IPS-15b (cell line): ENCODE measurements around the gene AZGP1.
"Not testable (repeated sequence)": the region's sequence is repeated elsewhere in the genome, so short reads cannot be mapped to it uniquely, and the experiment has no call there.

Source experiments
- H3K27me3 ChIP-seq: one replicate; pipeline ENCODE4 v1.6.1; 2013; ENCODE audit warnings: low read length; ENCODE audit not compliant: control insufficient read depth, insufficient read depth
- H3K36me3 ChIP-seq: one replicate; pipeline ENCODE4 v1.6.1; 2013; ENCODE audit warnings: low read length; ENCODE audit not compliant: control insufficient read depth, insufficient read depth
- H3K4me1 ChIP-seq: one replicate; pipeline ENCODE4 v1.6.1; 2013; ENCODE audit warnings: mild to moderate bottlenecking, low read length; ENCODE audit not compliant: control insufficient read depth, insufficient read depth
- H3K4me3 ChIP-seq: one replicate; pipeline ENCODE4 v1.5.1; 2013; ENCODE audit warnings: low read depth, low read length
- H3K9ac ChIP-seq: one replicate; pipeline ENCODE4 v1.6.1; 2013; ENCODE audit warnings: low read depth, mild to moderate bottlenecking, low read length
- H3K9me3 ChIP-seq: one replicate; pipeline ENCODE4 v1.6.1; 2013; ENCODE audit warnings: mild to moderate bottlenecking, low read length; ENCODE audit not compliant: control insufficient read depth, insufficient read depth

AZGP1 gene

DNA sequence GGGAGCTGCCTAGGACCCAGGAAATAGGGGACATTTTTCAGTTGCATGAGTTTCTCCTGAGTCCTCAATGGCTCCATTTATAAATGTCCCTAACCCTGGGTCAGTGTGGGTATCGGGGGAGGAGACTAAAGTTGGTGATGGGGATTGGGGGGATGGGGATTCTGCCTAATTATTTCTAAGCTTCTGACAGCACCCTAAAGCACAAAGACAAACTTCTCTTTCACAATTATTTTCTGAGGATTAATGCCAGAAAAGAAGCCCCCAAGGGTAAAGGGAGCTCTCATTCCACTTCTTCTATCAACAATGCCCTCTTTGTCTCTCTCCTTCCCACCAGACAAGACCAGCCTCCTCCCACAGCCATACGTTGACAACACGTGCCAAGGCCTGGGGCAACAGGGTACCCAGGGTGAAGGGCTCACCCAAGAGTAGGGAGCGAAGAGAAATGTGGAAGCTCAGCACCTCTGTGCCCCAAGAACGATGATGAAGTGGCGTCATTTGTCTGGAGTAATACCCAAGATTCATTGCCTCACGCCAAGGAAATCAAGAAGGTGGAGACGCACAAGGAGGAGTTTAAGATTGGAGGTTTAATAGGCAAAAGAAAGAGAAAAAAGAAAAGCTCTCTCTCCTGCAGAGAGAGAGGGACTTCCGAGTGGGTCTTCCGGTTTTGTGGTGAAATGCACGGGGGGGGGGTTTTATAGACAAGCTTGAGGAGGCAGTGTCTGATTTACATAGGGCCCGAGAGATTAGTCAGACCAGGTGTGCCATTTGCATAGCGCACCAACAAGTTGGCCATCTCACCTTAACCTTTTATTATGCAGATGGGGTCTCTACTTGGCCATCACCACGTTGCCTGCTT is 32.0 kb downstream of the AZGP1 start:
- Histone ChIP-seq H3K9ac (peak overlapping the region; percentile 55), H3K27me3 (no peaks in the 10 kb centered on the region), H3K4me3 (peak overlapping the region; percentile 42), H3K9me3 (peaks cover 4% of the 10 kb centered on the region), H3K36me3 (no peaks in the 10 kb centered on the region), H3K4me1 (peaks cover 16% of the 10 kb centered on the region)

DNA sequence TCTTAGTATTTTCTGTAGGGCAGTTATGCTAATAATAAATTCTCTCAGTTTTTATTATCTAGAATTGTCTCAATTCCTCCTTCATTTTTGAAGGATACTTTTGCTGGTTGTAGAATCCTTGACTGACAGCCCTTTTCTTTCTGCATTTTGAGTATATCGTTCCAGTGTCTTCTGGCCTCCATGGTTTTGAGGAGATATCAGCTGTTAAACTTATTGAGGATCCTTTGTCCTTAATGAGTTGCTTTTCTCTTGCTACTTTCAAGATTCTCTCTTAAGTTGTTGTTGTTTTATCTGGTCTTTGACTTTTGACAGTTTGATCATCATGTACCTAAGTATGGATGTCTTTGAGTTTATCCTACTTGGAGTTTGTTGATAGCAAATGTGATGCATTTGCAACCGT is 37.5 kb downstream of the AZGP1 start:
- Histone ChIP-seq H3K4me1 (peaks cover 4% of the 10 kb centered on the region), H3K4me3 (no peak overlapping the region), H3K9ac (no peak overlapping the region), H3K9me3 (peaks cover 8% of the 10 kb centered on the region), H3K36me3 (no peaks in the 10 kb centered on the region), H3K27me3 (no peaks in the 10 kb centered on the region)

DNA sequence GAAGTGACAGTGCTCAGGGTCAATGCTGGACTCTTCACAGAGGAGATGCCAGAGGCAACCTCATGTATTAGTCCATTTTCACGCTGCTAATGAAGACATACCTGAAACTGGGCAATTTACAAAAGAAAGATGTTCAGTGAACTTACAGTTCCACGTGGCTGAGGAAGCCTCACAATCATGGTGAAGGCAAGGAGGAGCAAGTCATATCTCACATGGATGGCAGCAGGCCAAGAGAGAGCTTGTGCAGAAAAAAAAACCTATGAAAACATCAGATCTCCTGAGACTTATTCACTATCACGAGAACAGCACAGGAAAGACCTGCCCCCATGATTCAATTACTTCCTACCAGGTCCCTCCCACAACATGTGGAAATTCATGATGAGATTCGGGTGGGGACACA is 40.8 kb downstream of the AZGP1 start:
- not testable (repeated sequence) for H3K4me1 ChIP-seq, H3K27me3 ChIP-seq, H3K9me3 ChIP-seq, H3K4me3 ChIP-seq, H3K9ac ChIP-seq, H3K36me3 ChIP-seq

GRCh38 chr7:99930376-99930775 is 45.5 kb downstream of the AZGP1 start:
- peaks cover 3% of the 10 kb centered on the region for H3K4me1 ChIP-seq
- no peaks in the 10 kb centered on the region for H3K36me3 ChIP-seq
- no peak overlapping the region for H3K9ac ChIP-seq
- peaks cover 2% of the 10 kb centered on the region for H3K27me3 ChIP-seq
- H3K9me3 ChIP-seq = no peaks in the 10 kb centered on the region
- no peak overlapping the region for H3K4me3 ChIP-seq

DNA sequence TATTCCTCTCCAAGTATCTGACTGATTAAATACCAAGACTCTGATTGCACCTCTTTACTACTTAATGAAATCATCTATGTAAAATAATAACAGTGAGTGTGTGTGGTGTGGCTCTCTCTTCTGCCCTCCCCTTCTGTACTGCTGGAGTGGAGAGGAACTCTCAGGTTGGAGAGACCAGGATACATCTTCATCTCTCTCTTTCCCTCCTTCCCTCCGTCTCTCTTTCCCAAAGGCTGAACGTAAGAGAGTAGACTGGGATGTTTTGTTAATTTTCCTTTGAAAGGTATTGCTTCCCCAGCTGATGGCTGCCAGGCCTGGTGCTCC is 46.1 kb downstream of the AZGP1 start:
- Histone ChIP-seq H3K4me3 (peak overlapping the region; percentile 56), H3K36me3 (no peaks in the 10 kb centered on the region), H3K27me3 (peaks cover 2% of the 10 kb centered on the region), H3K9me3 (no peaks in the 10 kb centered on the region), H3K4me1 (peaks cover 3% of the 10 kb centered on the region), H3K9ac (peak overlapping the region; percentile 37)

- Histone ChIP-seq H3K36me3 (no peaks in the 10 kb centered on the region), H3K4me3 (peak within 1 kb of the TSS; percentile 56), H3K9ac (peak within 1 kb of the TSS; percentile 37), H3K27me3 (peaks cover 2% of the 10 kb centered on the region), H3K9me3 (no peaks in the 10 kb centered on the region), H3K4me1 (peaks cover 3% of the 10 kb centered on the region)
Measured at GRCh38 chr7:99928994-99929729, 46.7 kb downstream of the AZGP1 start, which contains the start of gene GJC3. Gene GJC3, minus strand, starts transcription at chr7:99929620. Its CDS starts 0 bp downstream, at chr7:99929620.

DNA sequence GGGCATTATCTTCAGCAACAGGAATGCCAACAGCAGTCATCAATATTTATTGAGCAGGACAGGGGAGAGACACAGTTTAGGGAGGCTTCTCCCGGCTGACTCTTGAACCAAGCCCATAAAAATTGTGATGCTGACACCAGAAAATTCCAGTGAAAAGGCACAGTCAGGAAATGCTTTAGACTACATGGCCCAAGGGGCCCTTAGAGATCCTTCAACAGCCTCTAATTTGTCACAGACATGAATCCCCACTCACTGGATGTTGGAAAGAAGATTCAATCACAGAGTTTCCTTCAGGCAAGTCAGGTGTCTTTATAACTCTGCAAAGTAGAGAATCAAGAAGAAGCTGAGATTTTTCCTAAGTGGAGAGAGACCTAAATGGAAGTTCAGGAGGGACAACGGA is 47.6 kb downstream of the AZGP1 start:
- Histone ChIP-seq H3K4me1 (peaks cover 3% of the 10 kb centered on the region), H3K4me3 (no peak overlapping the region), H3K36me3 (no peaks in the 10 kb centered on the region), H3K9ac (no peak overlapping the region), H3K9me3 (no peaks in the 10 kb centered on the region), H3K27me3 (peaks cover 2% of the 10 kb centered on the region)

GRCh38 chr7:99927536-99927935 is 48.3 kb downstream of the AZGP1 start:
- Histone ChIP-seq H3K9ac (no peak overlapping the region), H3K36me3 (no peaks in the 10 kb centered on the region), H3K9me3 (no peaks in the 10 kb centered on the region), H3K4me1 (peaks cover 3% of the 10 kb centered on the region), H3K4me3 (no peak overlapping the region), H3K27me3 (peaks cover 2% of the 10 kb centered on the region)

- H3K4me3 ChIP-seq = no peak overlapping the region
- H3K36me3 ChIP-seq = no peaks in the 10 kb centered on the region
- H3K4me1 ChIP-seq = peaks cover 3% of the 10 kb centered on the region
- H3K9me3 ChIP-seq = no peaks in the 10 kb centered on the region
- peaks cover 2% of the 10 kb centered on the region for H3K27me3 ChIP-seq
- H3K9ac ChIP-seq = no peak overlapping the region
Measured at GRCh38 chr7:99926321-99926720, 49.5 kb downstream of the AZGP1 start.

DNA sequence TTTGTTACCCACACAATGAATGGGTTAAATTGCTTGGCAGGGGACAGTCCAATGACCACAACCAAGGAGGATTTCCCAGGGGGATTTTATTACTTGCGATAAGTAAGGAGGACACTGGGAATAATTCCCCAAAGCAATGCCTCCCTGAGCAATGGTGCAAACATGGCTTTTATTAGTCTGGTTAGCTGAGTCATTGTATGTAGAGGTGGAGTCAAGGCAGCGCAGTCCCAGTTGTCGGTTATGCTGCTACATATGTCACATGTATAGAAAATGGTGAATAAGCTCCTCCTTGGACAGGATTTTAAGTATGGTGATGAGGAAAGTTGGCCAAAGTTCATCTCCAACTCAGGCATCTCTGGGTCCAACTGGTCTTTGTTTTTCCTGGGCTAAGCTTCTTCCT is 52.6 kb downstream of the AZGP1 start:
- no peak overlapping the region for H3K4me3 ChIP-seq
- peaks cover 1% of the 10 kb centered on the region for H3K27me3 ChIP-seq
- no peaks in the 10 kb centered on the region for H3K36me3 ChIP-seq
- H3K9me3 ChIP-seq = no peaks in the 10 kb centered on the region
- H3K9ac ChIP-seq = no peak overlapping the region
- H3K4me1 ChIP-seq = no peaks in the 10 kb centered on the region

DNA sequence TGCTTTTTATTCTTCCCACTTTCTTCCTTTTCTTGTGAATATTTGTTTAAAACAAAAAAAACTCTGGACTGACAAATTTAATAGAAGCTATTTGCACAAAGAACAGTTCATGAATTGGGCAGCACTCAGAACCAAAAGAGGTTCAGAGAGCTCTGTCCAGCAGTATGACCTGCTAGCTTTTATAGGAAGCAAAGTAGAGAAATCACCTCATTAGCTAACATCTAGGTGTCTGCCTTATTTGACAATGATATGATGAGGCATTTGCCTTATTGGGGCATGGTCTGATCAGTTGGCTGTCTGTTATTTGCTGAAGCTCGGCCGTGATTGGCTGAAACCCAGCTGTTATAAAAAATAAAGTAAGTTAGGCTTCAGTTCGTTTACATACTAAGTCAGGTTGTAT is 55.7 kb downstream of the AZGP1 start:
- H3K36me3 ChIP-seq = no peaks in the 10 kb centered on the region
- H3K9me3 ChIP-seq = no peaks in the 10 kb centered on the region
- H3K4me1 ChIP-seq = no peaks in the 10 kb centered on the region
- no peaks in the 10 kb centered on the region for H3K27me3 ChIP-seq
- no peak overlapping the region for H3K9ac ChIP-seq
- peak overlapping the region; percentile 50 for H3K4me3 ChIP-seq

- peak overlapping the region; percentile 50 for H3K4me3 ChIP-seq
- H3K36me3 ChIP-seq = no peaks in the 10 kb centered on the region
- no peak overlapping the region for H3K9ac ChIP-seq
- no peaks in the 10 kb centered on the region for H3K27me3 ChIP-seq
- H3K4me1 ChIP-seq = no peaks in the 10 kb centered on the region
- no peaks in the 10 kb centered on the region for H3K9me3 ChIP-seq
Measured at GRCh38 chr7:99919814-99920112, 56.1 kb downstream of the AZGP1 start.
